ENCODE data around the gene FOXRED2.

Gene FOXRED2

GRCh38 chr22:36465232-36466021 is 41.4 kb downstream of the FOXRED2 start:
- Histone ChIP-seq H3K9ac (ENCODE audit: low read length) (no peak overlapping the region), H3K4me1 (ENCODE audit: low read length) (no peaks in the 10 kb centered on the region), H2AFZ (ENCODE audit: low read depth, low read length) (no peak overlapping the region), H3K4me3 (ENCODE audit: low read length) (no peak overlapping the region), H3K27ac (ENCODE audit: low read length) (no peak overlapping the region), H3K27me3 (ENCODE audit: low read depth, low read length) (no peaks in the 10 kb centered on the region), H3K9me3 (ENCODE audit: insufficient read depth, low read length) (no peaks in the 10 kb centered on the region), H4K20me1 (ENCODE audit: insufficient read depth, low read length) (no peaks in the 10 kb centered on the region), H3K4me2 (ENCODE audit: low read length) (no peak overlapping the region), H3K79me2 (ENCODE audit: low read length) (no peaks in the 10 kb centered on the region), H3K36me3 (replicated peaks; ENCODE audit: low read depth, low read length) (peaks cover 14% of the 10 kb centered on the region)
- TF ChIP-seq EZH2phosphoT487 (IDR thresholded peaks at IDR 0.05; ENCODE audit: low read depth), result no peak
- no peak for TF ChIP-seq CTCF (IDR thresholded peaks at IDR 0.05; ENCODE audit: low read depth, low read length)

- no peak for TF ChIP-seq CTCF (IDR thresholded peaks at IDR 0.05; ENCODE audit: low read depth, low read length)
- no peak for TF ChIP-seq EZH2phosphoT487 (IDR thresholded peaks at IDR 0.05; ENCODE audit: low read depth)
- no peaks in the 10 kb centered on the region for H4K20me1 ChIP-seq (ENCODE audit: insufficient read depth, low read length)
- H3K9ac ChIP-seq (ENCODE audit: low read length), result no peak overlapping the region
- H2AFZ ChIP-seq (ENCODE audit: low read depth, low read length), result no peak overlapping the region
- no peaks in the 10 kb centered on the region for H3K79me2 ChIP-seq (ENCODE audit: low read length)
- peaks cover 14% of the 10 kb centered on the region for H3K36me3 ChIP-seq (replicated peaks; ENCODE audit: low read depth, low read length)
- no peaks in the 10 kb centered on the region for H3K27me3 ChIP-seq (ENCODE audit: low read depth, low read length)
- H3K9me3 ChIP-seq (ENCODE audit: insufficient read depth, low read length), result no peaks in the 10 kb centered on the region
- H3K4me3 ChIP-seq (ENCODE audit: low read length), result no peak overlapping the region
- no peak overlapping the region for H3K4me2 ChIP-seq (ENCODE audit: low read length)
- H3K4me1 ChIP-seq (ENCODE audit: low read length), result no peaks in the 10 kb centered on the region
- H3K27ac ChIP-seq (ENCODE audit: low read length), result no peak overlapping the region
Observed at GRCh38 chr22:36464715-36465231, 42.1 kb downstream of the FOXRED2 start.

GRCh38 chr22:36463783-36464184 is 43.1 kb downstream of the FOXRED2 start:
- Histone ChIP-seq H3K27me3 (ENCODE audit: low read depth, low read length) (no peaks in the 10 kb centered on the region), H3K79me2 (ENCODE audit: low read length) (no peaks in the 10 kb centered on the region), H4K20me1 (ENCODE audit: insufficient read depth, low read length) (no peaks in the 10 kb centered on the region), H3K36me3 (replicated peaks; ENCODE audit: low read depth, low read length) (peaks cover 10% of the 10 kb centered on the region), H3K9ac (ENCODE audit: low read length) (no peak overlapping the region), H3K4me2 (ENCODE audit: low read length) (no peak overlapping the region), H3K9me3 (ENCODE audit: insufficient read depth, low read length) (no peaks in the 10 kb centered on the region), H3K4me3 (ENCODE audit: low read length) (no peak overlapping the region), H3K27ac (ENCODE audit: low read length) (no peak overlapping the region), H3K4me1 (ENCODE audit: low read length) (no peaks in the 10 kb centered on the region), H2AFZ (ENCODE audit: low read depth, low read length) (no peak overlapping the region)
- TF ChIP-seq EZH2phosphoT487 (IDR thresholded peaks at IDR 0.05; ENCODE audit: low read depth) (no peak), CTCF (IDR thresholded peaks at IDR 0.05; ENCODE audit: low read depth, low read length) (no peak)

GRCh38 chr22:36461665-36462649 is 44.9 kb downstream of the FOXRED2 start:
- peaks cover 6% of the 10 kb centered on the region; the same call in 1 of the 2 replicates for H3K4me1 ChIP-seq (ENCODE audit: low read length)
- no peak overlapping the region for H3K4me3 ChIP-seq (ENCODE audit: low read length)
- H3K27ac ChIP-seq (ENCODE audit: low read length), result no peak overlapping the region
- no peak overlapping the region for H2AFZ ChIP-seq (ENCODE audit: low read depth, low read length)
- H3K4me2 ChIP-seq (ENCODE audit: low read length), result no peak overlapping the region
- no peak overlapping the region for H3K9ac ChIP-seq (ENCODE audit: low read length)
- H3K79me2 ChIP-seq (ENCODE audit: low read length), result no peaks in the 10 kb centered on the region
- H3K27me3 ChIP-seq (ENCODE audit: low read depth, low read length), result no peaks in the 10 kb centered on the region
- H3K36me3 ChIP-seq (replicated peaks; ENCODE audit: low read depth, low read length), result peaks cover 7% of the 10 kb centered on the region
- no peak for TF ChIP-seq EZH2phosphoT487 (IDR thresholded peaks at IDR 0.05; ENCODE audit: low read depth)
- no peak for TF ChIP-seq CTCF (IDR thresholded peaks at IDR 0.05; ENCODE audit: low read depth, low read length)
- no peaks in the 10 kb centered on the region for H4K20me1 ChIP-seq (ENCODE audit: insufficient read depth, low read length)
- no peaks in the 10 kb centered on the region for H3K9me3 ChIP-seq (ENCODE audit: insufficient read depth, low read length)

Data from OCI-LY3 (cell line).